IMR-90 (cell line): ENCODE measurements around the gene ABHD2. TPM values are rescaled to one million over a fixed set of nuclear protein-coding genes. Genes with fewer than 3 reads are reported as not detected.

ENCODE experiments used
- ATAC-seq: fragments of 200-7000 bp; cut with Tn5 transposase; 2 replicates; pipeline ENCODE4 v1.9.1; 2020; ENCODE audit warnings: low read depth, mild to moderate bottlenecking, moderate library complexity
- BruUV-seq: library from RNA; stranded (reverse); fragments of 400-500 nt; replicated peaks from 2 replicates; lab custom pipeline; 2021; lab: Mats Ljungman, UMichigan
- CTCF ChIA-PET: fragments of 300-600 bp; formaldehyde crosslinking; extraction: SDS; loops from one replicate; lab custom pipeline; 2021; ENCODE audit warnings: antibody characterized with exemption; lab: Yijun Ruan, JAX
- POLR2A ChIA-PET: fragments of 300-600 bp; sonication (Branson Sonifier 250); formaldehyde crosslinking; loops from one replicate; lab custom pipeline; 2022; ENCODE audit warnings: antibody characterized with exemption; ENCODE audit not compliant: unreplicated experiment; lab: Charles Lee
- DNase-seq: peaks from one replicate; pipeline ENCODE4 v3.0.0; 2013
- H2AFZ ChIP-seq: replicated peaks from 2 replicates; pipeline ENCODE3; 2013; ENCODE audit warnings: low read length, mild to moderate bottlenecking; ENCODE audit not compliant: poor library complexity
- H2AK5ac ChIP-seq: 2 replicates; pipeline ENCODE4 v1.6.1; 2013; ENCODE audit warnings: low read depth, low read length, inconsistent platforms
- H2AK9ac ChIP-seq: replicated peaks from 2 replicates; pipeline ENCODE3; 2013; ENCODE audit warnings: mild to moderate bottlenecking, low read depth, low read length, moderate library complexity; ENCODE audit not compliant: poor library complexity
- H2BK120ac ChIP-seq: 2 replicates; pipeline ENCODE4 v1.6.1; 2013; ENCODE audit warnings: low read depth, low read length, inconsistent platforms
- H2BK15ac ChIP-seq: 3 replicates; pipeline ENCODE4 v1.6.1; 2013; ENCODE audit warnings: low read depth, low read length, inconsistent platforms
- H2BK20ac ChIP-seq: 2 replicates; pipeline ENCODE4 v1.6.1; 2013; ENCODE audit warnings: low read depth, mild to moderate bottlenecking, inconsistent platforms, low read length, moderate library complexity
- H2BK5ac ChIP-seq: 2 replicates; pipeline ENCODE4 v1.6.1; 2013; ENCODE audit warnings: mild to moderate bottlenecking, low read depth, low read length, inconsistent platforms; ENCODE audit not compliant: poor library complexity, severe bottlenecking
- H3K14ac ChIP-seq: replicated peaks from 2 replicates; pipeline ENCODE4 v1.6.1; 2013; ENCODE audit warnings: low read depth, low read length, inconsistent platforms
- H3K18ac ChIP-seq: 2 replicates; pipeline ENCODE4 v1.6.1; 2013; ENCODE audit warnings: low read depth, low read length, control low read depth
- H3K23ac ChIP-seq: 2 replicates; pipeline ENCODE4 v1.6.1; 2013; ENCODE audit warnings: low read depth, low read length, inconsistent platforms
- H3K27ac ChIP-seq: 2 replicates; pipeline ENCODE4 v1.5.1; 2013; ENCODE audit warnings: mild to moderate bottlenecking, control low read depth, low read length; ENCODE audit not compliant: insufficient read depth
- H3K27me3 ChIP-seq: 2 replicates; pipeline ENCODE4 v1.6.1; 2013; ENCODE audit warnings: low read length; ENCODE audit not compliant: control insufficient read depth, insufficient read depth
- H3K36me3 ChIP-seq: 2 replicates; pipeline ENCODE4 v1.6.1; 2013; ENCODE audit warnings: low read length, mixed read lengths; ENCODE audit not compliant: control insufficient read depth, insufficient read depth
- H3K4ac ChIP-seq: 2 replicates; pipeline ENCODE4 v1.6.1; 2013; ENCODE audit warnings: low read depth, low read length, inconsistent platforms
- H3K4me1 ChIP-seq: 2 replicates; pipeline ENCODE4 v1.6.1; 2013; ENCODE audit warnings: low read length, mixed read lengths; ENCODE audit not compliant: control insufficient read depth, insufficient read depth
- H3K4me2 ChIP-seq: 2 replicates; pipeline ENCODE4 v1.6.1; 2013; ENCODE audit warnings: low read depth, mild to moderate bottlenecking, control low read depth, low read length, moderate library complexity
- H3K4me3 ChIP-seq: 2 replicates; pipeline ENCODE4 v1.5.1; 2013; ENCODE audit warnings: low read depth, mild to moderate bottlenecking, control low read depth, low read length, moderate library complexity; ENCODE audit not compliant: insufficient read depth
- H3K56ac ChIP-seq: 2 replicates; pipeline ENCODE4 v1.6.1; 2013; ENCODE audit warnings: low read length, inconsistent platforms; ENCODE audit not compliant: insufficient read depth; ENCODE audit errors: extremely low read depth
- H3K79me1 ChIP-seq, 2 experiments: 2 replicates each; pipeline ENCODE4 v1.6.1; 2013; ENCODE audit warnings: low read length in 2 of 2, inconsistent platforms in 1 of 2, low read depth in 1 of 2
- H3K9ac ChIP-seq: 2 replicates; pipeline ENCODE4 v1.6.1; 2013; ENCODE audit warnings: low read depth, low read length, control low read depth
- H3K9me1 ChIP-seq: 2 replicates; pipeline ENCODE4 v1.6.1; 2013; ENCODE audit warnings: low read length, inconsistent platforms; ENCODE audit not compliant: insufficient read depth
- H3K9me3 ChIP-seq: 2 replicates; pipeline ENCODE4 v1.6.1; 2013; ENCODE audit warnings: low read length; ENCODE audit not compliant: control insufficient read depth, insufficient read depth
- H4K20me1 ChIP-seq: 2 replicates; pipeline ENCODE4 v1.6.1; 2013; ENCODE audit warnings: low read length, inconsistent platforms; ENCODE audit not compliant: insufficient read depth
- H4K5ac ChIP-seq: 2 replicates; pipeline ENCODE4 v1.6.1; 2013; ENCODE audit warnings: mild to moderate bottlenecking, low read depth, low read length, control low read depth
- H4K8ac ChIP-seq, 2 experiments: 2 replicates each; pipeline ENCODE4 v1.6.1; 2013; ENCODE audit warnings: low read depth in 2 of 2, low read length in 2 of 2, control low read depth in 1 of 2, inconsistent platforms in 1 of 2
- H4K91ac ChIP-seq: 2 replicates; pipeline ENCODE4 v1.6.1; 2013; ENCODE audit warnings: low read depth, low read length, inconsistent platforms; ENCODE audit not compliant: insufficient read depth
- BHLHE40 ChIP-seq: fragments of 150-350 bp; IDR thresholded peaks from 2 replicates; pipeline ENCODE4 v1.6.1; 2016; ENCODE audit warnings: mild to moderate bottlenecking, low read depth, low read length
- CEBPB ChIP-seq: IDR thresholded peaks from 2 replicates; pipeline ENCODE4 v1.6.1; 2012; ENCODE audit warnings: low read depth, low read length, improper control_type of control experiment
- CHD1 ChIP-seq: IDR thresholded peaks from 2 replicates; pipeline ENCODE4 v1.6.1; 2012; ENCODE audit warnings: low read depth, low read length, improper control_type of control experiment
- CTCF ChIP-seq: conservative IDR thresholded peaks from 2 replicates; pipeline ENCODE4 v1.5.1; 2012; ENCODE audit warnings: mild to moderate bottlenecking, low read depth, low read length, improper control_type of control experiment
- FOS ChIP-seq: fragments of 150-350 bp; IDR thresholded peaks from 2 replicates; pipeline ENCODE4 v1.6.1; 2016; ENCODE audit warnings: low read depth, low read length
- MAFK ChIP-seq: IDR thresholded peaks from 2 replicates; pipeline ENCODE4 v1.6.1; 2012; ENCODE audit warnings: low read depth, low read length, improper control_type of control experiment
- MAZ ChIP-seq: IDR thresholded peaks from 2 replicates; pipeline ENCODE4 v1.6.1; 2012; ENCODE audit warnings: low read depth, mild to moderate bottlenecking, low read length, improper control_type of control experiment, moderate library complexity, borderline replicate concordance
- MXI1 ChIP-seq: IDR thresholded peaks from 2 replicates; pipeline ENCODE4 v1.6.1; 2012; ENCODE audit warnings: low read depth, mild to moderate bottlenecking, low read length, moderate library complexity, borderline replicate concordance
- NFE2L2 ChIP-seq: fragments of 150-350 bp; IDR thresholded peaks from 2 replicates; pipeline ENCODE4 v1.6.1; 2016; ENCODE audit warnings: low read depth, mild to moderate bottlenecking, low read length
- POLR2A ChIP-seq: IDR thresholded peaks from 2 replicates; pipeline ENCODE4 v1.6.1; 2012; ENCODE audit warnings: mild to moderate bottlenecking, low read depth, low read length
- RAD21 ChIP-seq: IDR thresholded peaks from 2 replicates; pipeline ENCODE4 v1.6.1; 2012; ENCODE audit warnings: low read length, improper control_type of control experiment
- RCOR1 ChIP-seq: IDR thresholded peaks from 2 replicates; pipeline ENCODE4 v1.6.1; 2012; ENCODE audit warnings: mild to moderate bottlenecking, low read length, improper control_type of control experiment; ENCODE audit not compliant: insufficient replicate concordance
- RFX5 ChIP-seq: IDR thresholded peaks from 2 replicates; pipeline ENCODE4 v1.8.0; 2012; ENCODE audit warnings: low read depth, mild to moderate bottlenecking, low read length, moderate library complexity
- SMC3 ChIP-seq: fragments of 150-350 bp; IDR thresholded peaks from 2 replicates; pipeline ENCODE4 v1.6.1; 2016; ENCODE audit warnings: low read depth, mild to moderate bottlenecking, antibody characterized with exemption, low read length, moderate library complexity
- USF2 ChIP-seq: fragments of 150-350 bp; IDR thresholded peaks from 2 replicates; pipeline ENCODE4 v1.6.1; 2017; ENCODE audit warnings: mild to moderate bottlenecking, antibody characterized with exemption, low read length, low read depth
- WGBS, 2 experiments: methylation state at CpG; one replicate each; pipeline versions ENCODE4 v1.1.5 to v1.1.7; 2013; ENCODE audit warnings: missing lambda C conversion rate in 2 of 2; ENCODE audit not compliant: insufficient read length in 1 of 2; ENCODE audit errors: extremely low coverage in 2 of 2; 5-methylcytosine and 5-hydroxymethylcytosine counted together
- dilution Hi-C: fragments of 300-500 bp; cut with HindIII; formaldehyde crosslinking; loops from one replicate; pipeline ENCODE4 v1.14.3; 2018; ENCODE audit warnings: low sequenced_read_pairs; ENCODE audit not compliant: unreplicated experiment
- in situ Hi-C: fragments of 300-500 bp; cut with MboI; formaldehyde crosslinking; loops from 3 replicates; pipeline ENCODE4 v1.14.3; 2019; ENCODE audit warnings: low sequenced_read_pairs, inconsistent platforms, mixed read lengths
- intact Hi-C: fragments of 100-400 bp; cut with micrococcal nuclease; formaldehyde crosslinking; loops from 2 replicates; pipeline ENCODE4 v1.10.0; 2022
- polyA plus RNA-seq, 3 experiments: library from polyadenylated mRNA; depleted of rRNA; stranded (reverse); fragments of >200 nt; gene quantifications; 2 replicates each; pipeline ENCODE4 v1.2.3, GENCODE V29; 2012; ENCODE audit warnings: low replicate concordance in 1 of 3
- total RNA-seq: library from RNA; depleted of rRNA; stranded (reverse); fragments of >200 nt; gene quantifications from 2 replicates; pipeline ENCODE4 v1.2.3, GENCODE V29; 2012
- TF ChIP-seq, protein P1 (sequence below): fragments of 150-350 bp; IDR thresholded peaks from 2 replicates; pipeline ENCODE4 v1.6.1; 2016; ENCODE audit warnings: low read depth, mild to moderate bottlenecking, low read length, moderate library complexity, borderline replicate concordance

ABHD2 gene
- total and polyA plus RNA-seq, 2 of the 4 experiments (the other 2 are of a cell fraction), result 31.2 to 62.9 TPM

- DNase-seq (no peak), ATAC-seq (no peak)
- Histone ChIP-seq H2AK5ac (no peak overlapping the region; the same call in 1 of the 2 replicates), H3K36me3 (no peaks in the 10 kb centered on the region), H2BK15ac (no peak overlapping the region), H3K14ac (no peak overlapping the region), H3K79me1 (no peaks in the 10 kb centered on the region), H4K5ac (no peak overlapping the region), H2BK5ac (no peak overlapping the region), H3K9ac (no peak overlapping the region), H3K27ac (no peak overlapping the region), H2BK20ac (no peak overlapping the region), H4K8ac (no peak overlapping the region), H3K4ac (no peak overlapping the region), H4K20me1 (no peaks in the 10 kb centered on the region), H3K9me3 (no peaks in the 10 kb centered on the region), H2AFZ (no peak overlapping the region), H4K91ac (no peak overlapping the region), H3K27me3 (no peaks in the 10 kb centered on the region; the same call in 1 of the 2 replicates), H3K4me3 (no peak overlapping the region), H3K4me1 (no peaks in the 10 kb centered on the region; the same call in 1 of the 2 replicates), H2AK9ac (no peak overlapping the region), H3K23ac (no peak overlapping the region), H3K9me1 (0 out of 2 replicates have a peak, but pooled peaks cover 3% of the 10 kb centered on the region), H3K4me2 (no peak overlapping the region), H2BK120ac (no peak overlapping the region), H3K18ac (no peak overlapping the region), H3K56ac (no peak overlapping the region)
- intact Hi-C loops (loop anchor here (2.0 kb wide), 1 partner anchor 225 kb away; no protein-coding TSS in a partner anchor), dilution Hi-C loops (no loop called here), in situ Hi-C loops (no loop called here)
- 69% methylated on average over 2 of the region's 14 CpGs; no CpG with 5 or more reads in 1 of the 2 experiments for WGBS, 2 experiments
- POLR2A ChIA-PET, result no interaction called here
- CTCF ChIA-PET, result interaction anchor here (0.5 to 2.3 kb wide), 17 partner anchors 8 to 129 kb away, joined by 3 to 27 read pairs (median 8); partner anchors contain the start of genes FANCI and POLG
- BruUV-seq, result no TSS peak
- TF ChIP-seq CHD1 (no peak), NFE2L2 (no peak), CEBPB (no peak), MXI1 (no peak), CTCF (no peak), RCOR1 (no peak), RAD21 (no peak), MAFK (no peak), USF2 (no peak), BHLHE40 (no peak), SMC3 (no peak), RFX5 (no peak), POLR2A (no peak), MAZ (no peak), FOS (no peak)
- TF ChIP-seq, protein P1, sequence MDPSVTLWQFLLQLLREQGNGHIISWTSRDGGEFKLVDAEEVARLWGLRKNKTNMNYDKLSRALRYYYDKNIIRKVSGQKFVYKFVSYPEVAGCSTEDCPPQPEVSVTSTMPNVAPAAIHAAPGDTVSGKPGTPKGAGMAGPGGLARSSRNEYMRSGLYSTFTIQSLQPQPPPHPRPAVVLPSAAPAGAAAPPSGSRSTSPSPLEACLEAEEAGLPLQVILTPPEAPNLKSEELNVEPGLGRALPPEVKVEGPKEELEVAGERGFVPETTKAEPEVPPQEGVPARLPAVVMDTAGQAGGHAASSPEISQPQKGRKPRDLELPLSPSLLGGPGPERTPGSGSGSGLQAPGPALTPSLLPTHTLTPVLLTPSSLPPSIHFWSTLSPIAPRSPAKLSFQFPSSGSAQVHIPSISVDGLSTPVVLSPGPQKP, result no peak
Observed at GRCh38 chr15:89205991-89206585, 117.8 kb downstream of the ABHD2 start.
